Measurements from ENCODE around the gene GALC.

The GALC gene

GRCh38 chr14:88007608-88008007, 14.6 kb upstream of the GALC start:
- TF ChIP-seq CTCF (IDR thresholded peaks at IDR 0.05; ENCODE audit: insufficient read depth, low read depth, low read length, missing control alignments): no peak
- no peak overlapping the region for H3K4me3 ChIP-seq (ENCODE audit: low read length)
- DNase-seq (ENCODE audit: low read depth): no peak

- TF ChIP-seq CTCF (IDR thresholded peaks at IDR 0.05; ENCODE audit: insufficient read depth, low read depth, low read length, missing control alignments): no peak
- DNase-seq (ENCODE audit: low read depth): no peak
- H3K4me3 ChIP-seq (ENCODE audit: low read length): no peak overlapping the region
Observed at GRCh38 chr14:88005978-88006851, 13.2 kb upstream of the GALC start.

- TF ChIP-seq CTCF (IDR thresholded peaks at IDR 0.05; ENCODE audit: insufficient read depth, low read depth, low read length, missing control alignments): no peak
- DNase-seq (ENCODE audit: low read depth): no peak
- H3K4me3 ChIP-seq (ENCODE audit: low read length): no peak within 1 kb of the TSS
Observed at GRCh38 chr14:88005050-88005481, 12.1 kb upstream of the GALC start, which contains the start of gene GPR65. Gene GPR65 (plus strand): TSS chr14:88005135. CDS start chr14:88010848, 5,713 bp downstream.

GRCh38 chr14:88004506-88005036, 11.6 kb upstream of the GALC start:
- no peak for DNase-seq (ENCODE audit: low read depth)
- H3K4me3 ChIP-seq (ENCODE audit: low read length): no peak overlapping the region
- no peak for TF ChIP-seq CTCF (IDR thresholded peaks at IDR 0.05; ENCODE audit: insufficient read depth, low read depth, low read length, missing control alignments)

GRCh38 chr14:88003425-88003824, 10.4 kb upstream of the GALC start:
- H3K4me3 ChIP-seq (ENCODE audit: low read length): no peak overlapping the region
- TF ChIP-seq CTCF (IDR thresholded peaks at IDR 0.05; ENCODE audit: insufficient read depth, low read depth, low read length, missing control alignments): no peak
- DNase-seq (ENCODE audit: low read depth): no peak

- DNase-seq (ENCODE audit: low read depth): no peak
- no peak overlapping the region for H3K4me3 ChIP-seq (ENCODE audit: low read length)
- no peak for TF ChIP-seq CTCF (IDR thresholded peaks at IDR 0.05; ENCODE audit: insufficient read depth, low read depth, low read length, missing control alignments)
Observed at GRCh38 chr14:88002421-88003075, 9.6 kb upstream of the GALC start.
